ENCODE data around the gene STK33.

Gene STK33

GRCh38 chr11:8604078-8604723 is 10.2 kb upstream of the STK33 start:
- intact Hi-C loops (cut with DNase I), result no loop called here
- DNase-seq, result no peak

DNA sequence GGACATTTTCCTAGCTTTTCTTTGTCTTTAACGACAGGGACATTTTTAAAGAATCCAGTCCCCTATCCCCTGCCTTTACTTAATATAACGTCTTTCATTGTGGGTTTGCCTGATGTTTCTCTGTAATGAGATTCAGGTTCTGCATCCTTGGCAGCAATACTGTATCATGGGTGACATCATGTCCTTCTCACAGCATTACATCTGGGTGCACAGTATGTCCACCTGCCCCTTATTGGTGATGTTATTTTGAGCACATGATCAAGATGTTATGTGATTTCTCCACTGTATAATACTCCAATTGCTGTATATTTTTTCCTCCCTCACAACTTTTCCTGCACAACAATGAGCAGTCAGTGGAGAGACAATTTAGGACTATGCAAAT is 9.7 kb upstream of the STK33 start:
- intact Hi-C loops (cut with DNase I), result no loop called here

DNA sequence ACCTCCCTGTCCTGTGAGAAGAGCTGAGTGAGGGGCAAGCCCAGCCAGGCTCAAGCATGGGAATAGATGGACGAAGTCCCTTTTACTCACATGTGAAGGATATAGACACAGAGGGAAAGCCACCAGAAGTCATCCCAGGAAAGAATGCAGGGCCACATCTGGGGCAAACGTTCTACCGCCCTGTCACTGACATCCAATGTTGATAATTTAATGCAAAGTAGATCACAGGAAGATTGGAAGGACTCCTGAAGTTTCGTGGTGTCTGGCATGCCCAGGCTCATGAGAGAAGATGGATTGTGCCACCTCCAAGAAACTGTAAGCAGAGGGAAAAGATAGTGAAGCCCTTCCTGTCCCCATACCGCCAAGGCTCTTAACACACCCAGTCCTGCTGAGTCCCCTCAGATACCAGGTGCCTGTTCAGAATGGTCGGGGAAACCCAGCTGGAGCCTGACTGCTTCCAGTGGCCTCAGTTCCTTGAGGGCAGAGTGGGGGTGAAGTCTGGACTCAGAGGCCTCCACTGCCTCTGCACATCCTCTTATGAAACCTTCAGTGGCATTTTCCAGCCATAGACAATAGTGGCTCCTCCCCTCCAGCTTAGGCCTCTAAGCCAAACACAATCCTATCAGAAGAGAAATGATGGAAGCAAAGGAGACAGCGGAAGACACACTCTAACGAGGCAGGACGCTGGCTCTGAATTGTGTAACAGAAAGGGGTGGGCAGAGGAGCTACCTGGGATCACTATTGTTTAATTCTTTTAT is 7.5 kb upstream of the STK33 start:
- no peak for DNase-seq
- intact Hi-C loops (cut with DNase I), result no loop called here

More for the DNA sequence above, 9.7 kb upstream of the STK33 start:
- no peak for DNase-seq

GRCh38 chr11:8598506-8598905 is 4.5 kb upstream of the STK33 start:
- intact Hi-C loops (cut with DNase I), result no loop called here
- no peak for DNase-seq

DNA sequence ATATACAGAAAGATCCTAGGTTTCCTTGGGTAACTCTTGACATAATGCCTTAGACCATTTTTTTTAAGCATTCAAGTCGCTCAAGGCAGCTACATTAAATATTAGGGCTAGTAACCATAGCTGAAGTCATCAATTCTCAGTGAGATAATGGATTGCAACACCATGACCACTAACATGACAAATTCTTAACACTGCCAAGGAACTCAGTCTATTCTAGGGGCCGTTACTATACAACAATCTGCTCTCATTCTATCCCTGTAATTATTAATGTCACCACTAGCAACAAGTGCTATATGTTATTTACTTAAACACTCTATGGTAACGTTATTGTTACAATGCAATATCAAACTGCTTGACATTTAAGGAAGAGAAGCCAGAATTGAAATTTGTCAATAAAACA is 3.2 kb upstream of the STK33 start:
- no peak for DNase-seq
- intact Hi-C loops (cut with DNase I), result no loop called here

DNA sequence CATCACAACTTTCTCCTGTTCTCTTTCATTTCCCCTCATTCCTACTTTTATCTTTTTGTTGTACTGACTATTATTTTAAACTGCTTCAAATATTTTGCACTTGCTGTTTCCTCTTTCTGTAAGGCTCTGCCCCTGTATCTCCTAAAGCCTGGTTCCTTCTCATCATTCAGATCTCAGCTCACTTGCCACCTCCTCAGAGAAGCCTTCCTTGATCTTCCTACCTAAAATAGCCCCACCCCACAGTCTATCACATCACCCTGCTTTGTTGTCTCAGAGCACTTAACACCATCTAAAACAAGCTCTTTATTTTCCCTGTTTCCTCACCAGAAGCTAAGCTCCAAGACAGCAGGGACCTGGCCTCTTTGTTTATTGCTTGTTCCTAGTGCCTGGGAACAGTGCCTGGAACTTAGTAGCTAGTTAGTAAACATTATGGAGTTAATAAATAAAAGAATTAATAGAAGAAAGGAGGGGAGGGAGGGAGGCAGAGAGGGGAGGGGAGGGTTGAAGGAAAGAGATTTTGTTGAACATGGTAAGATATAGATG is 2.5 kb upstream of the STK33 start:
- intact Hi-C loops (cut with DNase I), result no loop called here
- no peak for DNase-seq

DNA sequence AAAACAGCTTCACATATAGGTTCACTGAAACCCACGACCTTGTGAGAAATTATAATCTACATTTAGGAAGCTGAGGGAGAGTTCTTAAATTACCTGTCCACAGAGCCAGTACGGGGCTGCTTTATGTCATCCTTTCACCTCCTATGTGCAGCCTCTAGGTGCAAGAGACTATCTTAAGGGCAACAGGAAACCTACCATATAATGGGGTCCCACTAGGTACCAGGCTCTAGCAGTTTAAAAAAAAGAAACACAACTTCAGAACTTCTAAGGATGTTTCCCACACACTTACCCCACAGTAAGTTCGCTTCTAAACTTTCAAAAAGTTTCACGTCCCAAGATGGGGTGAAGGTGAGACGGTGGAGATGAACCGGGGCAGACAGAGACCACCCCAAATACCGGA is 573 bp downstream of the STK33 start:
- intact Hi-C loops (cut with DNase I), result no loop called here
- no peak for DNase-seq

GRCh38 chr11:8587915-8588314 is 6.1 kb downstream of the STK33 start:
- DNase-seq, result no peak
- intact Hi-C loops (cut with DNase I), result no loop called here

GRCh38 chr11:8586805-8587204 is 7.2 kb downstream of the STK33 start:
- no peak for DNase-seq
- intact Hi-C loops (cut with DNase I), result no loop called here

DNA sequence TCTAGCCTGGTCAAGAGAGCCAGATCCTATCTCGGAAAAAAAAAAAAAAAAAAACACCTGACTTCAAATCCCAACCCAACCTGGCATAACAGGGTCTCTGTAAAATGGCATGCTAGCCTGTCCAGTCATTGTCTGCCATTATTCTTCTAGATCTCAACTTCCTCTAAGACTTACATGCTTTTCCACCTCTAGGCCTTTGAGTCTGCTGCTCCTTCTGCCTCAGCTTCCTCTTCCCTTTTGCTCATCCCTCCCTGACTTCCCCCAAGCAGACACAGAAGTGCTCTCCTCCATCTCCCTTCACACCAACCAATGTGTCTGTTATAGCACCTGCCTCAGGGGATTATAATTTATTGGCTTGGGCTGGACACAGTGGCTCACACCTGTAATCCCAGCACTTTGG is 7.8 kb downstream of the STK33 start:
- intact Hi-C loops (cut with DNase I), result no loop called here
- no peak for DNase-seq

- intact Hi-C loops (cut with DNase I), result no loop called here
- no peak for DNase-seq
Observed at GRCh38 chr11:8584511-8584910, 9.5 kb downstream of the STK33 start.

DNA sequence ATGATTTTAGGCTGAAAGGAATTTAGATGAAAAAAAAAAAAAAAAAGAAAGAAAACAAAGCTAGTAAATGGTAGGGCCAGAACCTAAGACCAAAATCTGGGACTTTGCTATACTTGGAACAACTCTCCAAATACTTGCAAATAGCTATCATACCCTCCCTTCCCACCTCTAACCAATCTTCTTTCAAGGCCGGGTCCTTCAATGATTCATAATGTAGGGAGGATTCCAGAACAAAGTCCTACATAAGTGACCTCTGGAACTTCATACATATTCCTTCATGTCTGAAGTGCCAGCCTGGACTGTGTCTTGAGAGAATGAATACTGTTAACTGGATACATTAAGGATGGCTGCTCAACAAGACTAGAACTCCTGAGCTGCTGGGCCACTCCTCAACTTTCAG is 9.9 kb downstream of the STK33 start:
- DNase-seq, result no peak

DNA sequence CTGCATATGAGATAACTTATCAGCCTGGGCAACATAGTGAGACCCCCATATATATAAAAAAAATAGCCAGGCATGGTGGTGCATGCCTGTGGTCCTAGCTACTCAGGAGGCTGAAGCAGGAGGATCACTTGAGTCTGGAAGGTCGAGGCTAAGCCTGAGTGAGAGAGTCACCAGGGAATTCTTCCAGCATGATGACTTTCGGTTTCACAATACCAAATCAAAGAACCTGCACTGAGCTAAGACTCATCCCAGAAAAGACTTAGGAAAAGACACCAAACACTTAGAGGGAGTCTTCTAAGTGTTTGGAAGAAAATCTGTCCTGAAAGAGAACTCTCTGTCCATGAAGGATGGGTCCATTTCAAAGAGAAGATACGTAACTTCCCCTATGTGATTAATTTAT is 12.7 kb downstream of the STK33 start:
- DNase-seq, result no peak
- intact Hi-C loops (cut with DNase I), result no loop called here

More for the DNA sequence above, 9.9 kb downstream of the STK33 start:
- intact Hi-C loops (cut with DNase I), result no loop called here

DNA sequence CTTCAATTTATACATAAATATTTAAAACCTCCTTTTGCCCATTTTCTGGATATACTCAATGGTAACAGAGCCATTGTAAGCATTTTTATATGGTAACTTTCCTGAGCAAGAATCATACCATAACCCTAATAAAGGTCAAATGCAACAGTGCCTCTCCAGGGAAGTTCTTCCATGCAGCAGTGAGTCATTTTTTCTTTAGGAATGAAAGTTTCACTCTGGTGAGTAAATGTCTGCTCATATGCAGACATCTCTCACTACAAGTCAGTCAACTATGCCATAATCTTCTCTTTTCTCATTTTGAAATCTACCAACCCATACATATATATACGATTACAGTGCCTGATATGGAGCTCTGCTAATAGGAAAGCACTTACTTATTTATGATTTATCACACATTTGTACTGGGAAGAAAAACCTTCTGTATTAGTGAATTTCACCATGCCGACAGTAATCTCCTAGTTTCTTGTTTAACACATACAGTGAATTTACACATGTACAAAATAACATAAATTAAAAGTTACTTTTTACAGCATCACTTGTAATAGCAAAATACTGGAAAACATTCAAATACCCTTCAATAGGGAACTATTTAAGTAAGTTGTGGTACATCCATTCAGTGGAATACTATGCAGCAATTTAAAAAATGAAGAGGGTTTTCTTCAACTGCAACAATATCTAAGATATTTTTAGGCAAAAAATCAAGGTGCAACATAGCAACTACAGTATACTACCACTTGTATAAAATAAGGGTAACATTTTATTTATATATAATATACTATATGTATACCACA is 16.0 kb downstream of the STK33 start:
- no peak for DNase-seq
- intact Hi-C loops (cut with DNase I), result no loop called here

DNA sequence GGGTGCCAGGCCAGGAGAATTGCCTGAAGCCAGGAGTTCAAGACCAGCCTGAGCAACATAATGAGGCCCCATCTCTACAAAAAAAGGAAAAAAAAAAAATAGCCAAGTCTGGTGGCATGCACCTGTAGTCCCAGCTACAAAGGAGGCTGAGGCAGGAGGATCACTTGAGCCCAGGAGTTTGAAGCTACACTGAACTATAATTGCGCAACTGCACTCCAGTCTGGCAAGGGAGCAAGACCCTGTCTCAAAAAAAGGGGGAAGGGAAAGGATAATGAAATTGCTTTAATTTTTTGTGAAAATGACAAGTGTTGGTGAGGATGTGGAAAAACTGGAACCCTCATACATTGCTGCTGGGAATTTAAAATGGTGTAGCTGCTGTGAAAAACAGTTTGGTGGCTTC is 19.2 kb downstream of the STK33 start:
- DNase-seq, result no peak
- intact Hi-C loops (cut with DNase I), result no loop called here

- DNase-seq, result no peak
- intact Hi-C loops (cut with DNase I), result no loop called here
Observed at GRCh38 chr11:8573777-8574176, 20.3 kb downstream of the STK33 start.

GRCh38 chr11:8567602-8568198 is 26.3 kb downstream of the STK33 start:
- DNase-seq, result no peak
- intact Hi-C loops (cut with DNase I), result loop anchor here (2.0 to 5.0 kb wide), 2 partner anchors 240 to 375 kb away; no protein-coding TSS in a partner anchor

DNA sequence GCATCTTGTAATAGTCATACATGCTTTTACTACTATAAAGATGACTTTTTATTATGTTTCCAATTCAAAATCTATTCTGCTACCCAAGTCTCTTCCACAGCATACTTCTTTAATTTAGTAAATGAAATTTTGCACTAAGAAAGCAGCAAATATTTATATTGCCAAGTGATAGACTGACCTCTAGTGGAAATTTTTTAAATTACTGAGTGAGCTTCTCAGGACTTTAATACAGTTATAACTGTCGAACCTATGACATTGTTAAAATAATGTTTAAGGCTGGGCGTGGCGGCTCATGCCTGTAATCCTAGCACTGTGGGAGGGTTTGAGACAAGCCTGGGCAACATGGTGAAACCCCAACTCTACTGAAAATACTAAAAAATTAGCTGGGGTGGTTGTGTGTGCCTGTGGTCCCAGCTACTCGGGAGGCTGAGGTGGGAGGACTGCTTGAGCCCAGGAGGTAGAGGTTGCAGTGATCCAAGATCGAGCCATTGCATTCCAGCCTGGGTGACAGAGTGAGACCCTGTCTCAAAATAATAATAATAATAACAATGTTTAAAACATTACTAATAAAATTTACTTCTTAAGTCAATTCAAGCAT is 27.3 kb downstream of the STK33 start:
- intact Hi-C loops (cut with DNase I), result loop anchor here (1.0 to 5.0 kb wide), 3 partner anchors 239 to 374 kb away; no protein-coding TSS in a partner anchor
- DNase-seq, result no peak

DNA sequence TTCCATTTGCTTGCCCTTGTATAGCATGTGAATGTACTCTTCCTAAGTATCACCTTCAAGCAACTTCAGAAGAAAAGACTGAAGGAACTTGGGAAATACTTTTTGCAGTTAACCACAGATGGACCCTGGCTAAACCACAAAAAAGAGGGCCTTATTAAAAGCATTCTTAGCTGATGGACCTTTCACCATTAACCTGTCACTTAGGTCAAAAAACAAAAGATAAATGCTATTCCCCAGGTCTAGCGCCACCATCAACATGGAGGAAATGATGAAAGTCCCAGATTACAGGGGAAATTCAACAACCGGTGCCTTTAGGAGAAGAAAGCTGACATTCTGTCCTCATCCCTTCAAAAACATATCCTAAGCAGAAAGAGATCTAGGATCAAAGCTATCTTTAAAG is 29.5 kb downstream of the STK33 start:
- no peak for DNase-seq
- intact Hi-C loops (cut with DNase I), result no loop called here

GRCh38 chr11:8561461-8561860 is 32.6 kb downstream of the STK33 start:
- DNase-seq, result no peak
- intact Hi-C loops (cut with DNase I), result no loop called here

Data from posterior cingulate gyrus (tissue), 11 donors.